Fibroblast of lung (primary cell): ENCODE results near the gene SBNO2. TPM values are rescaled to one million over a fixed set of nuclear protein-coding genes. Genes with fewer than 3 reads are reported as not detected.

Source experiments
- DNase-seq, 2 donors: peaks; one replicate each; pipeline versions ENCODE4 v3.0.0 to v3.0.0-alpha.2; 2010; ENCODE audit warnings: low read depth in 2 of 2
- H2AFZ ChIP-seq: 2 replicates; pipeline ENCODE4 v1.5.1; 2012; ENCODE audit warnings: low read length, control low read depth, inconsistent platforms
- H3K27ac ChIP-seq: 2 replicates; pipeline ENCODE4 v1.5.1; 2011; ENCODE audit warnings: low read length, control low read depth; ENCODE audit not compliant: insufficient read depth
- H3K27me3 ChIP-seq: 2 replicates; pipeline ENCODE4 v1.5.1; 2011; ENCODE audit warnings: mild to moderate bottlenecking, low read length; ENCODE audit not compliant: control insufficient read depth, insufficient read depth
- H3K36me3 ChIP-seq: 2 replicates; pipeline ENCODE4 v1.5.1; 2011; ENCODE audit warnings: low read length; ENCODE audit not compliant: control insufficient read depth, insufficient read depth
- H3K4me1 ChIP-seq: 2 replicates; pipeline ENCODE4 v1.5.1; 2011; ENCODE audit warnings: low read length; ENCODE audit not compliant: control insufficient read depth, insufficient read depth; ENCODE audit errors: extremely low read depth
- H3K4me2 ChIP-seq: 2 replicates; pipeline ENCODE4 v1.5.1; 2011; ENCODE audit warnings: low read length, control low read depth; ENCODE audit not compliant: insufficient read depth; ENCODE audit errors: extremely low read depth
- H3K4me3 ChIP-seq, 4 experiments: fragments of 200-600 bp in 1 of 4; sonication (generic) in 1 of 4; replicated peaks in 1 of 4; 2 replicates each; pipeline ENCODE4 v1.5.1; 2011 to 2016; ENCODE audit warnings: low read length in 4 of 4, low read depth in 3 of 4, mild to moderate bottlenecking in 3 of 4, control low read depth in 2 of 4, inconsistent platforms in 1 of 4, mixed read lengths in 1 of 4; ENCODE audit not compliant: insufficient read depth in 1 of 4; ENCODE audit errors: control extremely low read depth in 1 of 4
- H3K79me2 ChIP-seq: 2 replicates; pipeline ENCODE4 v1.5.1; 2012; ENCODE audit warnings: mild to moderate bottlenecking, low read length, inconsistent platforms; ENCODE audit not compliant: control insufficient read depth, insufficient read depth
- H3K9ac ChIP-seq: 2 replicates; pipeline ENCODE4 v1.5.1; 2011; ENCODE audit warnings: mild to moderate bottlenecking, low read length, control low read depth; ENCODE audit not compliant: insufficient read depth
- H3K9me3 ChIP-seq: 2 replicates; pipeline ENCODE4 v1.5.1; 2012; ENCODE audit warnings: low read depth, low read length; ENCODE audit not compliant: control insufficient read depth, insufficient read depth
- H4K20me1 ChIP-seq: 2 replicates; pipeline ENCODE4 v1.5.1; 2011; ENCODE audit warnings: low read length; ENCODE audit not compliant: control insufficient read depth, insufficient read depth; ENCODE audit errors: extremely low read depth
- CTCF ChIP-seq, 2 donors: IDR thresholded peaks in 1 of 2; conservative IDR thresholded peaks in 1 of 2; 1 replicate in 1 of 2; 2 replicates in 1 of 2; pipeline ENCODE4 v1.5.1; 2011 to 2012; ENCODE audit warnings: low read length in 2 of 2, control low read depth in 1 of 2, inconsistent platforms in 1 of 2, low read depth in 1 of 2, mild to moderate bottlenecking in 1 of 2
- EZH2 ChIP-seq: IDR thresholded peaks from 2 replicates; pipeline ENCODE4 v1.5.1; 2012; ENCODE audit warnings: low read length, control low read depth, mild to moderate bottlenecking; ENCODE audit errors: missing control alignments
- polyA plus RNA-seq, 2 donors: library from polyadenylated mRNA; depleted of rRNA in 1 of 2; stranded (reverse) in 1 of 2; unstranded in 1 of 2; fragments of >200 nt; gene quantifications; 2 replicates each; pipeline ENCODE4 v1.2.1, GENCODE V29; 2011 to 2012; ENCODE audit warnings: missing spikeins in 1 of 2
- total RNA-seq: library from RNA; depleted of rRNA; stranded (reverse); fragments of >200 nt; gene quantifications from 2 replicates; pipeline ENCODE4 v1.2.1, GENCODE V29; 2014

Gene SBNO2
- total and polyA plus RNA-seq, 2 donors (not counting 1 experiment from before 2014, with no cell fraction given): 12.6 to 55.8 TPM

- H3K9me3 ChIP-seq: no peaks in the 10 kb centered on the region
- H3K27ac ChIP-seq: no peak overlapping the region
- TF ChIP-seq CTCF (conservative IDR thresholded peaks at IDR 0.05 in 1 of 2, IDR thresholded peaks at IDR 0.05 in 1 of 2; ENCODE audit: low read depth in 1 of 2, low read length in 2 of 2) (no peak), EZH2 (no peak)
These were observed 84.8 kb downstream of the SBNO2 start for GRCh38 chr19:1089126-1089771.

GRCh38 chr19:1088416-1089010, 85.6 kb downstream of the SBNO2 start:
- no peaks in the 10 kb centered on the region for H3K9me3 ChIP-seq
- H3K79me2 ChIP-seq: peaks cover 10% of the 10 kb centered on the region
- no peak for DNase-seq
- H3K4me2 ChIP-seq: no peak overlapping the region
- H3K9ac ChIP-seq: no peak overlapping the region
- peaks cover 24% of the 10 kb centered on the region for H3K36me3 ChIP-seq
- no peak overlapping the region for H3K27ac ChIP-seq
- no peaks in the 10 kb centered on the region for H3K27me3 ChIP-seq
- H3K4me3 ChIP-seq: no peak overlapping the region
- TF ChIP-seq CTCF (conservative IDR thresholded peaks at IDR 0.05 in 1 of 2, IDR thresholded peaks at IDR 0.05 in 1 of 2; ENCODE audit: low read depth in 1 of 2, low read length in 2 of 2): no peak
- TF ChIP-seq EZH2: no peak
- no peaks in the 10 kb centered on the region for H4K20me1 ChIP-seq
- H2AFZ ChIP-seq: no peak overlapping the region
- H3K4me1 ChIP-seq: no peaks in the 10 kb centered on the region

More at GRCh38 chr19:1089126-1089771, 84.8 kb downstream of the SBNO2 start:
- no peak for DNase-seq
- no peak overlapping the region for H3K4me2 ChIP-seq
- peaks cover 5% of the 10 kb centered on the region for H3K4me1 ChIP-seq
- H3K36me3 ChIP-seq: peaks cover 24% of the 10 kb centered on the region
- H3K9ac ChIP-seq: no peak overlapping the region
- no peaks in the 10 kb centered on the region for H3K27me3 ChIP-seq
- H4K20me1 ChIP-seq: no peaks in the 10 kb centered on the region
- no peak overlapping the region for H2AFZ ChIP-seq
- no peak overlapping the region for H3K4me3 ChIP-seq
- peaks cover 18% of the 10 kb centered on the region for H3K79me2 ChIP-seq

GRCh38 chr19:1087813-1088415, 86.2 kb downstream of the SBNO2 start:
- Histone ChIP-seq H3K27me3 (no peaks in the 10 kb centered on the region), H2AFZ (no peak overlapping the region), H3K4me2 (no peak overlapping the region), H3K79me2 (peaks cover 4% of the 10 kb centered on the region), H3K9ac (no peak overlapping the region), H4K20me1 (no peaks in the 10 kb centered on the region), H3K36me3 (peaks cover 24% of the 10 kb centered on the region), H3K4me1 (no peaks in the 10 kb centered on the region), H3K4me3 (no peak overlapping the region), H3K9me3 (no peaks in the 10 kb centered on the region), H3K27ac (no peak overlapping the region)
- TF ChIP-seq CTCF (conservative IDR thresholded peaks at IDR 0.05 in 1 of 2, IDR thresholded peaks at IDR 0.05 in 1 of 2; ENCODE audit: low read depth in 1 of 2, low read length in 2 of 2): no peak
- TF ChIP-seq EZH2: no peak
- no peak for DNase-seq
